GM21447 (cell line): ENCODE measurements around the gene GLI3.

Experiments used
- ATAC-seq: cut with Tn5 transposase; IDR thresholded peaks from one replicate; pipeline ENCODE4 v1.9.1; 2021; ENCODE audit not compliant: unreplicated experiment

Gene GLI3

DNA sequence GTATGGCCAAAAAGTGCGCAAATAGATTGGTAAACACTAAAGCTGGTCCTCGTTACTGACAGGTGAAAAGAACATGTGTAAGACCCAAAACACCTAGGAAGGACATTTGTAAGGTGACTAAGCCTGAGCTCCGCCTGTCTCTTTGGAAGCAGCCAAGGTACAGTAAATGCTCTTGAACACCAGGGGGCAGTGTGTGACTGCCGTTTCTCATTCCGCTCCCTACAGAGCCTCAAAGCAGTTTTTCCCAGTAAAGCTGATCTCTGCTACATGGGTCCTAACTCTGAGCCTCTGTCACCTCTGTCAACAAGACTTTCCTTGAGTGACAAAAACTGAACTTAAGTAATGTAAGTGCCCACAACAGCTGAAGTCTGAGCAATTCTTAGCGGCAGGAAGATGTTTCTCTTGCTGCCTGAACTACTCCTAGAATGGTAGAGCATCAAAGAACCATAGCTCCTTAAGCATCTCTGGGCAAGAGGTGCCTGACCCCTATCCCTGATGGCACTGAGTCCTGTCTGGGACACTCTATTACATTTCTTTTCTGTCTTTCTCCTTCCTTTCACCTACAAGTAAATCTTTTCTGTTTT is 296.2 kb downstream of the GLI3 start:
- ATAC-seq: peak; percentile 74

GRCh38 chr7:41938371-41938770 is 298.6 kb downstream of the GLI3 start:
- ATAC-seq: no peak

DNA sequence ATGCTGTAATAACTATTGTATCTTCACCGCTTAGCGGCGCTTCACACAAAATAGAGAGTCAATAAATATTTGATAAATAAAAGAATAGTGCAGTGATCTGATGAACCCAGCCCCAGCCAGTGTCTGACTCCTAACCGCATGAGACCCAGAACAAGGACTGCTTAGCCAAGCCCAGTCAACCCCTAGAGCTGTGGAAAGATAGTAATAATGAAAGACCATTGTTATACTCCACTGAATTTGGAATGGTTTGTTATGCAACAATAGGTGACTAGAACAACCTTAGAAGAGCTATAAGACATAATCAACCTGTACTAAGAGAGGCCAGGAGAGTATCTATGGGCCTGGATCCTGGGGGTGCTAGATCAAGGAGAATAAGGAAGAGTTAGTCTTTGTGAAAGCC is 303.6 kb downstream of the GLI3 start:
- no peak for ATAC-seq

DNA sequence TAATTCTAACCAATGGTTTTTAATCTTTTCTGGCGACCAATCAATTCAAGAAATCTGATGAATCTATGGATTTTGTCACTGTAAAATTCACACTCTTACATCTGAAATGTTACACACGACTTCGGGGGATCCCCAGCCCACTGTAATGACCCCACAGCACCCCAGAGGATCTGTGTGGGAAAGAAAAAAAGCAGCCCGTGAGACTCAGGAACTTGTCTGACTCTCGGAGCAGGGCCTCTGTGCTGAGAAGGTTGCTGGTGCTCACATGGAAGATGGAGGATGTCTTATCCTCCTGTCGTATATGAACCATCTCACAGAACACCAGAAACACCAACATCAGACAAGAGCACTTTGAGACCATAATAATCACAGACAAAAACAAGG is 305.8 kb downstream of the GLI3 start:
- no peak for ATAC-seq

GRCh38 chr7:41930538-41931262 is 306.3 kb downstream of the GLI3 start:
- ATAC-seq: no peak

DNA sequence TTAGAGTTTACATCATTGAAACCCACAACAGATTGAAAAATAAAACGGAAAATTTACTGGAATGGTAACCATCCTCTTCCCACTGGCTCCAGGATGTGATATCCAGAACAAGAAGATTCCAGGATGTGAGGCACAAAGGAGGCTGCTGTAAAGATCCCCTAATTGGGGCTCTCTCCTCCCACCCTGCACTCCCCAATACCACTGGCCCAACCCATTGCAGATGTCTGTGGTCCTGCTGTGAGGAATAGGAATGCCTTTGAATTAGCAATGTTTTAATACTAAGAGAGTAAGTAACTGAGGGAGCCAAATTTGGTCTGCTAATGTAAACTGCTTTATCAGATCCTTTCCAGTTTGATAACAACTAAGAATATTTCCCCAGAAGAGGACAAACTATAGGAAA is 308.2 kb downstream of the GLI3 start:
- ATAC-seq: no peak

GRCh38 chr7:41928166-41928565 is 308.8 kb downstream of the GLI3 start:
- ATAC-seq: no peak

DNA sequence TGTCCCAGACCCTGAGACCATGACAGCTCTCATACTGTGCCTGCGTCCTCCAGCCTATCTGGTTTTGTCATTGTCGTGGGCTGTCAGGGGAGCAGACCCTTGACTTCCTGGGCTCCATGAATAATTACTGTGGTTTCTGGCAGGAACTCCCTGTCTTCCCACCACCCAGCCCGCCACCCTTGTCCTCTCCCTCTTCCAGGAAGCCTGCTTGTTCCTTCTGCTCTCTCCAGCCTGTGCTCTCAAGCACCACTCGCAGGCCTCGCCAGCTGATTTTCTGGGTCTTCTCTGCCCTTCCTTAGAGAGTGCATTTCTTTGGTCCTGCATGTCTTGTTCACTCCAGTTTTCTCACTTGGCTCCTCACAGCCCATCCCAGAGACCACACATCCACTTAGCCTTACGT is 309.6 kb downstream of the GLI3 start:
- ATAC-seq: no peak

DNA sequence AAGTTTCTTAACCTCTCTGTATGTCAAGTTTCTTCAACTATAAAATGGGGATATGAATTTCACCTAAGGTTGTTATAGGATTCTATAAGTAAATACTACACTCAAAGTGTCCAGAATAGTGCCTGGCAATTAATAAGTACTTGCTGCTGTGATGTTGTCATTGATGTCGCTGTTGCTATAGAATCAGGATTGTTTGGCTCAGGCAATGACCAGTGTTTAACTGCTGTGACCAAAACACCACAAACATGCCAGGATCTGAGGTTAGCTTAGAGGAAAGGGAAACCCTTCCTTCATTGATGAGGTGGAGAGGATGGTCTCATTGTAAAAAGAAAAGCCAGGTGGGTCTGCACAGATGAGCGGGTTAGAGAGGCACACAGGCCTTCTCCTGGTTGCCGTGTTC is 311.1 kb downstream of the GLI3 start:
- no peak for ATAC-seq

GRCh38 chr7:41924796-41925195 is 312.2 kb downstream of the GLI3 start:
- ATAC-seq: no peak

DNA sequence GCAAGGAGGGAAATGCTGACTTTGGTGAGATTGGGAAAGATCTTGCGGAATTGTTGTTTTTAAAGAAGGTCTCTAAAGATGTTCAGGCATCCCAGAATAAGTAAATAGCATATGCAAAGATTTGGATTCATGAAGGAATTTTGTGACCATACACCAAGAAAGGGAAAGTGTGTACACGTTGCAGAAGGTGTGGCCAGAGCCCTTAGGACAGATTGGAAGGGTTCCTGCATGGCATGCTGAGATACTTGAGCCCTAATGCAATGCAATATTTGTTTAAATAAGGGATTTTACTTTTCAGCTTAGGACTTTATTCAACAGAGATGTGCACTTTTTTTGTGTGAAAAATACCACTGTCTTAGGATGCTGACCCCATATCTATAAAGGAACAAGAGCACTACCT is 314.6 kb downstream of the GLI3 start:
- ATAC-seq: no peak

DNA sequence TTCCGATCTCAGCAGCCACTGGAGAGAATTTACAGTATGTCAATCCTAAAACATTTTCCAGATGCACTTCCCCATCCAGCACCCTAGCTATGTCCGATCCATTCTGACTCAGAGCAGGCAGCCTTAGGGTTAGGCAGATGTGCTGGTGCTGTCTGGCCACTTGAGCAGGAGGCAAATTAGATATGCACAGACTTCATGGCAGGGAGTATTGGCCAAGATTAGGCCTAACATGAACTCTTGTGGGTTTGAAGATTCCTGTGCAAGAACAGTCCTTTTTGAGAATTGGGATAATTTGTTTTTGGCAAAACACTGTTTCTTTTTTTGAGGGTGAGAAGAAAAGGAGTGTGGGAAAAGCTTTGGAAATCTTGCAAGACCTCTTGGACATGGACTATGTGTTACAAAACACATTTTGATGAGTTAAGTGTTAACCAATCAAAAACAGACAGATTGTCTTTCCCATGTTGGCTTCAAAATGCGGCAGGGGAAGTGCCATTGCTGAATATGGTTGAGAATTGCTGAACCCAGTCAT is 315.5 kb downstream of the GLI3 start:
- ATAC-seq: no peak

GRCh38 chr7:41918597-41918996 is 318.4 kb downstream of the GLI3 start:
- ATAC-seq: no peak

- ATAC-seq: no peak
These were observed 320.5 kb downstream of the GLI3 start for GRCh38 chr7:41916450-41916927.

DNA sequence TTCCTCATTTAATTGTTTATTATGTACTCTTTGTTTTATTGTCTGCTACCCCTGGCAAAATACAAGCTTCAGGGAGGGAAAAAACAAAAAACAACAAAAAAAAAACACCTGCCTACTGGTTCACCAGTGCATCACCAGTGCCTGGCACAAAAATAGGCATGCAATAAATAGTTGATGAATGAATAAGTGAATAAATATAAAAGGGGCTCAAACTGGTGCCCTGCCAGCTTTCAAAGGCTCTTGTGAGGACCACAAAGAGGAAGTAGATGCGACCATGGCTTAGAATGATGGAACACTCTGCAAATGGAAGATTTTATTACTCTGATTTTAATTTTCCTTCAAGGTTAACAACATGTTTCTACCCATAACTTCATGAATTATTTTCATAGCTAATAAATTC is 321.1 kb downstream of the GLI3 start:
- ATAC-seq: no peak

GRCh38 chr7:41912851-41913567 is 324.0 kb downstream of the GLI3 start:
- no peak for ATAC-seq

DNA sequence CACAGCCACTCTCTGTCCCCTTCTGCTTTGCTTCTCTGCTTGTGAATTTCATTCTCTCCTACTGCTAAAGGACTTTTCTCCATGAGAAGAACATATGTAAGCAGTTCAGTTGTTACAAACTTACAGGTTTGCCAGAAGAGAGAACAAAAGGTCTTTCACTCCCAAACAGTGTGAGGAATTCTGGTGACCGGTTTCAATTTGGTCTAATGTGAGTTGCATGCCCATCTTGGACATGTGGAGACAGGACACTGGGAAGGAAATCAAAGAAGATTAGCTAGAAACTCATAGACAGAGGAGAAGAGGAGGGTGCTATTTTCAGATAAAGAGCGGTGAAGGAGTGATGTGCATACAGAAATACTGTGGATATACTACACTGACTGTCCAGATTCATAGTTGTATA is 324.6 kb downstream of the GLI3 start:
- ATAC-seq: no peak

DNA sequence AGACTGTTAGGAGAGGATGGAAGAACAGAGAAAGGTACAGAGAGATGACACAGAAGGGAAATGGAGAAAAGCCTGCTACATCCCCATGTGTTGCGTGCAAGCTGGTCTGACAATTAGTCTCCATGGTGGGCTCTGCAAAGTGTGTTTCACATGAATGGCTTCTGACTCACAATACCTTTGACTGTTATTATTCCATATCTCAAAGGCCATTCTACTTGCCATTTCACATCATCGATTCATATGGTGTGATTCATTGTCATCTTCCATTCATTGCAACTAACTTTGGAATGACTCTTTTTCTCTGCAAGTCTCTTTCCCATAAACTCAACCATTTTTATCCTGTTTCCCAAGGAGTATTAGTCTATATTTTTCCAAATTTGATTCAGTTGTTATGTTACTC is 325.2 kb downstream of the GLI3 start:
- ATAC-seq: no peak
